HepG2 (cell line): ENCODE data around the gene ARHGAP33. TPM values are rescaled to one million over a fixed set of nuclear protein-coding genes. Genes with fewer than 3 reads are reported as not detected.
A peak's percentile ranks its signal among the peaks of the same experiment; 100 is the strongest.

Source experiments
- ATAC-seq: fragments of 200-7000 bp; cut with Tn5 transposase; 3 replicates; pipeline ENCODE4 v1.9.1; 2020; ENCODE audit warnings: mild to moderate bottlenecking, moderate library complexity
- BruUV-seq: library from RNA; stranded (reverse); fragments of 400-500 nt; replicated peaks from 2 replicates; lab custom pipeline; 2021; lab: Mats Ljungman, UMichigan
- CTCF ChIA-PET: fragments of 300-600 bp; formaldehyde crosslinking; extraction: SDS; loops from one replicate; lab custom pipeline; 2021; ENCODE audit warnings: low total read pairs, inconsistent platforms, low intra/inter-chr PET ratio; lab: Yijun Ruan, JAX
- POLR2A ChIA-PET: fragments of 350-600 bp; sonication (Branson Sonifier 250); formaldehyde crosslinking; loops from one replicate; lab custom pipeline; 2020; ENCODE audit warnings: antibody characterized with exemption, inconsistent platforms; lab: Yijun Ruan, JAX
- DNase-seq: peaks from one replicate; pipeline ENCODE4 v3.0.0-alpha.2; 2015; ENCODE audit warnings: low spot score
- FAIRE-seq: peaks from 3 replicates; lab custom pipeline; 2011; peaks lifted over from hg19 to GRCh38; lab: Jason Lieb, UNC
- H2AFZ ChIP-seq: one replicate; pipeline ENCODE4 v1.6.1; 2011; ENCODE audit warnings: low read length, inconsistent platforms
- H3K27ac ChIP-seq: fragments of 300-600 bp; 3 replicates; pipeline ENCODE4 v1.8.0; 2011; ENCODE audit warnings: mixed run types, mild to moderate bottlenecking, mixed read lengths, low read length, inconsistent platforms; ENCODE audit not compliant: insufficient read depth; ENCODE audit errors: extremely low read length
- H3K27me3 ChIP-seq, 2 experiments: fragments of 200-600 bp in 1 of 2; 2 replicates in 1 of 2; 3 replicates in 1 of 2; pipeline versions ENCODE4 v1.6.0 to v1.8.0; 2011; ENCODE audit warnings: low read length in 2 of 2, mild to moderate bottlenecking in 2 of 2, moderate library complexity in 2 of 2, inconsistent platforms in 1 of 2; ENCODE audit not compliant: insufficient read depth in 2 of 2, control insufficient read depth in 1 of 2
- H3K36me3 ChIP-seq, 2 experiments: fragments of 200-600 bp in 1 of 2; replicated peaks in 1 of 2; 2 replicates in 1 of 2; 3 replicates in 1 of 2; pipeline versions ENCODE4 v1.5.1 to v1.8.0; 2011; ENCODE audit warnings: low read length in 2 of 2, inconsistent platforms in 1 of 2; ENCODE audit not compliant: insufficient read depth in 2 of 2, control insufficient read depth in 1 of 2
- H3K4me1 ChIP-seq: 2 replicates; pipeline ENCODE4 v1.5.1; 2012; ENCODE audit warnings: low read length, inconsistent platforms; ENCODE audit not compliant: insufficient read depth
- H3K4me2 ChIP-seq: 2 replicates; pipeline ENCODE4 v1.6.0; 2011; ENCODE audit warnings: low read depth, low read length, inconsistent platforms
- H3K4me3 ChIP-seq, 3 experiments: fragments of 200-600 bp in 1 of 3; sonication (generic), shearing (Covaris generic) in 1 of 3; replicated peaks in 1 of 3; 2 replicates each; pipeline ENCODE4 v1.5.1; 2011 to 2016; ENCODE audit warnings: low read length in 3 of 3, inconsistent platforms in 2 of 3, low read depth in 2 of 3, mild to moderate bottlenecking in 2 of 3, control low read depth in 1 of 3, mixed read lengths in 1 of 3; ENCODE audit not compliant: insufficient read depth in 1 of 3
- H3K79me2 ChIP-seq: one replicate; pipeline ENCODE4 v1.6.1; 2011; ENCODE audit warnings: low read length, inconsistent platforms; ENCODE audit not compliant: insufficient read depth
- H3K9ac ChIP-seq: 2 replicates; pipeline ENCODE4 v1.6.0; 2011; ENCODE audit warnings: mild to moderate bottlenecking, low read depth, low read length, inconsistent platforms; ENCODE audit not compliant: insufficient read depth
- H3K9me3 ChIP-seq: 2 replicates; pipeline ENCODE4 v1.5.1; 2012; ENCODE audit warnings: mild to moderate bottlenecking, low read length
- H4K20me1 ChIP-seq: 2 replicates; pipeline ENCODE4 v1.6.0; 2011; ENCODE audit warnings: inconsistent platforms, mild to moderate bottlenecking, low read length, moderate library complexity; ENCODE audit not compliant: insufficient read depth
- NR2F1 ChIP-seq, 2 experiments: fragments of 450-650 bp in 1 of 2; formaldehyde crosslinking in 1 of 2; IDR thresholded peaks; 2 replicates each; pipeline versions ENCODE4 v1.5.0 to v1.6.1; 2016 to 2020; ENCODE audit warnings: mild to moderate bottlenecking in 1 of 2, missing compliant biosample characterization in 1 of 2, missing genetic modification reagents in 1 of 2, moderate library complexity in 1 of 2
- PAWR ChIP-seq: sonication (generic); formaldehyde crosslinking; IDR thresholded peaks from 2 replicates; pipeline ENCODE4 v1.4.0; 2020; ENCODE audit warnings: missing genetic modification reagents, mild to moderate bottlenecking, borderline replicate concordance
- ZBTB3 ChIP-seq: sonication (generic); formaldehyde crosslinking; IDR thresholded peaks from 2 replicates; pipeline ENCODE4 v1.4.0; 2020; ENCODE audit warnings: low read depth, mild to moderate bottlenecking, moderate library complexity, missing genetic modification reagents, borderline replicate concordance
- ZFP37 ChIP-seq: sonication (generic); formaldehyde crosslinking; IDR thresholded peaks from 2 replicates; pipeline ENCODE4 v1.4.0; 2020; ENCODE audit warnings: missing genetic modification reagents, borderline replicate concordance
- ZMYM3 ChIP-seq: sonication (generic); formaldehyde crosslinking; IDR thresholded peaks from 2 replicates; pipeline ENCODE4 v1.5.1; 2020; ENCODE audit warnings: mild to moderate bottlenecking, missing genetic modification reagents
- ZNF121 ChIP-seq: sonication (generic); formaldehyde crosslinking; IDR thresholded peaks from 2 replicates; pipeline ENCODE4 v1.5.0; 2020; ENCODE audit warnings: mild to moderate bottlenecking, missing genetic modification reagents
- ZUFSP ChIP-seq: sonication (generic); formaldehyde crosslinking; IDR thresholded peaks from 2 replicates; pipeline ENCODE4 v1.9.0; 2021; ENCODE audit warnings: missing genetic modification reagents, mild to moderate bottlenecking, borderline replicate concordance
- WGBS: methylation state at CpG from one replicate; pipeline ENCODE4 v1.1.6; 2017; ENCODE audit warnings: low lambda C conversion rate; 5-methylcytosine and 5-hydroxymethylcytosine counted together
- in situ Hi-C: cut with HindIII; loops from 2 replicates; pipeline ENCODE4 v1.10.0; 2017; ENCODE audit warnings: low pct_unique_long_range_greater_than_20kb; ENCODE audit not compliant: extremely low pct_ligation_motif_present
- intact Hi-C: fragments of 100-400 bp; cut with micrococcal nuclease; formaldehyde crosslinking; loops from one replicate; pipeline ENCODE4 v1.10.0; 2022; ENCODE audit not compliant: unreplicated experiment
- polyA plus RNA-seq, 8 experiments: library from polyadenylated mRNA; depleted of rRNA in 3 of 8; stranded (reverse) in 7 of 8; unstranded in 1 of 8; fragments of >200 nt; fragmentation: Illumina TruSeq in 4 of 8; extraction: Trizol in 4 of 8; gene quantifications; 2 replicates each; pipeline versions ENCODE4 v1.2.1 to v1.2.3, GENCODE V29; 2011 to 2016; ENCODE audit warnings: low read depth in 4 of 8, missing spikeins in 1 of 8, mixed read lengths in 1 of 8; ENCODE audit not compliant: insufficient read depth in 1 of 8
- total RNA-seq, 5 experiments: library from RNA; depleted of rRNA; stranded (reverse); fragments of >200 nt; fragmentation: Illumina TruSeq; extraction: Trizol; gene quantifications; 2 replicates each; pipeline ENCODE4 v1.2.3, GENCODE V29; 2016; ENCODE audit warnings: low read depth in 1 of 5

Gene ARHGAP33
- total and polyA plus RNA-seq, 2 of the 13 experiments (the other 11 are each of a cell fraction or from before 2014, with no cell fraction given), result 1.3 to 2.7 TPM

DNA sequence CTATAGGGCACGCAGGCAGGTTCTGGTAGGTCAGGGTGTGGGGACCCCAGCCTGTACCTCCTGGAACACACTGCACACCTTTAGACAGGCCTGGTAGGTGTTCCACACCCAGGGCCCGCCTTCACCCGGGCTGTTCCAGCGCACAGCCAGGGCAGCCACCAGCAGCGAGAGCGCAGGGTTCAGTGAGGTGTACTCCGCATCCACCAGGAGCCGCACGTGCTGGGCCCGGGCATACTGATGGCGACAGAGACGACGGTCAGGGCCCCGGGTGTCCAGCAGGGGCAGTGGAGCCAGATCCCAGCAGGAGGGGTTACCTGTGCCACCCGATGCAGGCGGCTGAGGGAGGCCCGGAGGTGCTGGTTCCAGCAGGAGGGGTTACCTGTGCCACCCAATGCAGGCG lies 31.2 kb downstream of the ARHGAP33 start (continued):
- no peak for TF ChIP-seq NR2F1 (CRISPR knock-in tag; IDR thresholded peaks at IDR 0.05)

DNA sequence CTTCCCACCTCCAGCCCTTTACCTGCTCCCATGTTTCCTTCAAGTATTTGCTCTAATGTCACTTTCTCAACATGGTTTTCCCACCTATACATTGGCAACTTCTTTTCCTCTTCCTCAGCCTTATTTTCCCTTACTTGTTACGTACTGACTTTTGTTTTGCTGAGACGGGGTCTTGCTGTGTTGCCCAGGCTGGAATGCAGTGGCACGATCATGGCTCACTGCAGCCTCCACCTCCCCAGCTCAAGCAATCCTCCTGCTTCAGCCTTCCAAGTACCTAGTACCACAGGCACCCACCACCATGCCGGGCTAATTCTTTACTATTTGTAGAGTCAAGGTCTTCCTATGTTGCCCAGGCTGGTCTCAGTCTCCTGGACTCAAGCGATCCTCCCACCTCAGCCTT lies 32.3 kb downstream of the ARHGAP33 start:
- BruUV-seq, result no TSS peak

More for the DNA sequence above, 32.3 kb downstream of the ARHGAP33 start:
- no peak for FAIRE-seq
- H3K4me2 ChIP-seq, result no peak overlapping the region
- DNase-seq, result no peak
- intact Hi-C loops, result no loop called here
- ATAC-seq, result no peak
- H3K4me3 ChIP-seq, result no peak overlapping the region
- peaks cover 17% of the 10 kb centered on the region for H3K79me2 ChIP-seq
- TF ChIP-seq PAWR (CRISPR knock-in tag) (no peak), ZFP37 (CRISPR knock-in tag) (no peak), ZMYM3 (CRISPR knock-in tag) (0 out of 2 replicates have a peak, but pooled peaks have one; percentile 13), ZUFSP (CRISPR knock-in tag) (no peak), ZNF121 (peak; percentile 67), ZBTB3 (no peak)
- H3K9ac ChIP-seq, result no peak overlapping the region
- ChIA-PET CTCF (no interaction called here), POLR2A (no interaction called here)
- H3K4me1 ChIP-seq, result peaks cover 11% of the 10 kb centered on the region
- no peaks in the 10 kb centered on the region for H3K9me3 ChIP-seq
- H2AFZ ChIP-seq, result no peak overlapping the region
- no peak overlapping the region for H3K27ac ChIP-seq
- WGBS, result 99% methylated on average over 5 of the region's 5 CpGs
- peaks cover 19 to 31% of the 10 kb centered on the region in 2 experiments; a peak in 4 of 5 replicates for H3K36me3 ChIP-seq
- no peaks in the 10 kb centered on the region for H4K20me1 ChIP-seq
- no peaks in the 10 kb centered on the region; a peak in 1 of 5 replicates for H3K27me3 ChIP-seq
- in situ Hi-C loops, result no loop called here
